GM21423 (cell line): Measurements from ENCODE around the gene SELENOO.

Source experiments
- ATAC-seq: cut with Tn5 transposase; IDR thresholded peaks from one replicate; pipeline ENCODE4 v1.9.1; 2021; ENCODE audit warnings: mild to moderate bottlenecking, moderate library complexity; ENCODE audit not compliant: unreplicated experiment

SELENOO gene

GRCh38 chr22:50264104-50264745 is 63.4 kb downstream of the SELENOO start:
- ATAC-seq, result no peak

DNA sequence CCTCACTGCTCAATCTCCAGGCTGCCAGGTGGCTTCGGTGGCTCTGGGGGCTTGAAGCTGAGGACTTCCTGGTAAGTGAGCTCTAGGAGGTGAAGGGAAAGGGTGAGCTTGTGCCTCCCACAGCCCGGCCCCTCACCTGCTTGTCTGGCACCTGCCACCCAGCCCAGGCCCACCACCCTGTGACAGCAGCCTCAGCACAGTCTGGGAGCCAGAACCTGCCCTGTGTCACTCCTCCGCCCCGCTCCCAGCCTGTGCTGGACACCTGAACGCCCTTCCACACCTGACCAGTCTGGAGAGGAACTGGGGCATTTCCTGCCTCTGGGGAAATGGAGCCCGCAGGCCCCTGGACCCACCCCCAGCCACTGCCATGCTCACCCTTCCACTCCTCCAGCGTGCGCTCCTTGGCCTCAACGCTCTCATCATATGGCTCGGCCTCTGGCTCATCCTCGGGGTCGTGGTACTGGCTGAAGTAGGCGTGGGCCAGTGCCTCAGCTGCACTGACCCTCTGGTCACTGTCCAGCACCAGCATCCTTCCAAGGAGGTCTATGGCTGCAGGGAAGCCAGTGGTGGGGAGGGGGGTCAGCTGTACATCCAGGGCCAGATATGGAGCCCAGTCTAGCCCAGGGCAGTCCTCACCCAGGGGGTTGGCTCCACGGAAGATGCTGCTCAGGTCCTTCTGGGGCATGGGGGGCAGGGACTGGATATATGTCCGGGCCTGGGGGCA is 64.3 kb downstream of the SELENOO start:
- ATAC-seq, result no peak

- no peak for ATAC-seq
Observed at GRCh38 chr22:50266994-50267393, 66.2 kb downstream of the SELENOO start.
